CD8-positive, alpha-beta memory T cell (primary cell): ENCODE results near the gene DDX51. TPM values are rescaled to one million over a fixed set of nuclear protein-coding genes. Genes with fewer than 3 reads are reported as not detected.

Experiments
- CTCF ChIA-PET: fragments of 350-600 bp; sonication (Branson Sonifier 250); formaldehyde crosslinking; loops from one replicate; lab custom pipeline; 2021; ENCODE audit warnings: antibody characterized with exemption; lab: Charles Lee
- POLR2A ChIA-PET: fragments of 350-600 bp; sonication (Branson Sonifier 250); formaldehyde crosslinking; loops from one replicate; lab custom pipeline; 2021; ENCODE audit warnings: antibody characterized with exemption; lab: Charles Lee
- DNase-seq, 5 donors: peaks; one replicate each; pipeline versions ENCODE4 v3.0.0 to v3.0.0-alpha.2; 2020 to 2022; ENCODE audit warnings: mixed read lengths in 1 of 5
- H3K27ac ChIP-seq: one replicate; pipeline ENCODE4 v1.7.0; 2013; ENCODE audit warnings: low read depth, mild to moderate bottlenecking, low read length, moderate library complexity
- H3K27me3 ChIP-seq: 2 replicates; pipeline ENCODE4 v1.7.0; 2013; ENCODE audit warnings: low read length, mild to moderate bottlenecking; ENCODE audit not compliant: insufficient read depth, poor library complexity, severe bottlenecking
- H3K36me3 ChIP-seq: 2 replicates; pipeline ENCODE4 v1.7.0; 2013; ENCODE audit warnings: mild to moderate bottlenecking, low read length, moderate library complexity; ENCODE audit not compliant: insufficient read depth
- H3K4me1 ChIP-seq: 2 replicates; pipeline ENCODE4 v1.7.0; 2013; ENCODE audit warnings: mild to moderate bottlenecking, low read length, moderate library complexity; ENCODE audit not compliant: insufficient read depth
- H3K4me3 ChIP-seq: 2 replicates; pipeline ENCODE4 v1.7.0; 2013; ENCODE audit warnings: mild to moderate bottlenecking, low read length
- H3K9me3 ChIP-seq: 2 replicates; pipeline ENCODE4 v1.7.0; 2013; ENCODE audit warnings: mild to moderate bottlenecking, low read length
- H3K27ac Mint-ChIP-seq, 8 donors: one replicate each; pipeline ENCODE4 v1.8.0; 2020 to 2021; ENCODE audit warnings: mixed read lengths in 8 of 8, mild to moderate bottlenecking in 6 of 8, inconsistent platforms in 3 of 8, moderate library complexity in 3 of 8
- H3K27me3 Mint-ChIP-seq, 2 donors: one replicate each; pipeline ENCODE4 v1.8.0; 2020 to 2021; ENCODE audit warnings: mixed read lengths in 2 of 2, mild to moderate bottlenecking in 1 of 2, moderate library complexity in 1 of 2
- H3K36me3 Mint-ChIP-seq, 3 donors: one replicate each; pipeline ENCODE4 v1.8.0; 2020 to 2021; ENCODE audit warnings: mixed read lengths in 3 of 3, inconsistent platforms in 1 of 3, mild to moderate bottlenecking in 1 of 3
- H3K4me1 Mint-ChIP-seq, 3 donors: one replicate each; pipeline ENCODE4 v1.8.0; 2020 to 2021; ENCODE audit warnings: mixed read lengths in 3 of 3, inconsistent platforms in 1 of 3, mild to moderate bottlenecking in 1 of 3
- H3K4me3 Mint-ChIP-seq, 7 donors: one replicate each; pipeline ENCODE4 v1.8.0; 2020 to 2021; ENCODE audit warnings: mixed read lengths in 7 of 7, mild to moderate bottlenecking in 6 of 7, moderate library complexity in 4 of 7, inconsistent platforms in 2 of 7
- H3K9me3 Mint-ChIP-seq, 5 donors: one replicate each; pipeline ENCODE4 v1.8.0; 2020 to 2022; ENCODE audit warnings: mixed read lengths in 5 of 5, mild to moderate bottlenecking in 3 of 5, moderate library complexity in 2 of 5, inconsistent platforms in 1 of 5
- polyA plus RNA-seq: library from polyadenylated mRNA; unstranded; fragments of 300-500 nt; fragmentation: Illumina TruSeq; gene quantifications from one replicate; pipeline ENCODE4 v1.2.3, GENCODE V29; 2021
- total RNA-seq, 2 experiments: library from RNA; stranded (reverse); gene quantifications; one replicate each; pipeline ENCODE4 v1.2.3, GENCODE V29; 2021

The DDX51 gene
- total and polyA plus RNA-seq, 3 experiments from 2014 or later, result 14.1 to 36.4 (median 35.2) TPM

DNA sequence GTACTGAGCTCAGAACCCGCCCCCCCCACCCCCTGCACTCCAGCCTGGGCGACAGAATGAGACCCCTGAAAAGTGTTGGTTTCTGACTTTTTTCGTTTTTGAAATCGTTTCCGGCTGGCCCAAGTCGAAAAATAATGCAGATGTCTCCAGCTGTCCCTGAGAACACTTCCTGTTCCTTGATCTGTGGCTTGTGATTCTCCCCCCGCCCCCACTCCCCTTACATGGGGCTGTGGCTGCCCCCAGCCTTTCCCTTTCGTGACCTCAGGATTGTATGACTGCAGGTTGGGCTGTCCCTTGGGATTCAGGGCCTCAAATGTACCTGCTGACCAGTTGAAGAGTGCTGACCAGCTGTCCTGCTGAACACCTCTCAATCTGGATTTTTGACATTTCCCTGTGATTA, 34.2 kb upstream of the DDX51 start:
- H3K4me3 Mint-ChIP-seq, result peak overlapping the region in 5 of 7 donors; percentile 15 to 81 (median 70)
- DNase-seq, result no peak
- CTCF ChIA-PET, result interaction anchor here (1.4 to 1.6 kb wide), 2 partner anchors 11 to 17 kb away, joined by 4 to 7 read pairs; no protein-coding TSS in a partner anchor
- H3K36me3 Mint-ChIP-seq, result no peaks in the 10 kb centered on the region
- Histone ChIP-seq H3K27me3 (peaks cover 10% of the 10 kb centered on the region), H3K27ac (no peak overlapping the region), H3K9me3 (no peaks in the 10 kb centered on the region), H3K4me3 (no peak overlapping the region), H3K36me3 (no peaks in the 10 kb centered on the region), H3K4me1 (peaks cover 29% of the 10 kb centered on the region)
- POLR2A ChIA-PET, result interaction anchor here (2.4 kb wide), 1 partner anchor 11 kb away, joined by 16 read pairs; no protein-coding TSS in a partner anchor
- peaks cover 0 to 5% (median 1%) of the 10 kb centered on the region in 5 donors for H3K9me3 Mint-ChIP-seq
- H3K27me3 Mint-ChIP-seq, result peaks cover 10 to 12% of the 10 kb centered on the region in 2 donors
- peaks cover 11 to 25% (median 14%) of the 10 kb centered on the region in 3 donors for H3K4me1 Mint-ChIP-seq
- H3K27ac Mint-ChIP-seq, result peak overlapping the region in 4 of 8 donors; percentile 22 to 69 (median 50)

DNA sequence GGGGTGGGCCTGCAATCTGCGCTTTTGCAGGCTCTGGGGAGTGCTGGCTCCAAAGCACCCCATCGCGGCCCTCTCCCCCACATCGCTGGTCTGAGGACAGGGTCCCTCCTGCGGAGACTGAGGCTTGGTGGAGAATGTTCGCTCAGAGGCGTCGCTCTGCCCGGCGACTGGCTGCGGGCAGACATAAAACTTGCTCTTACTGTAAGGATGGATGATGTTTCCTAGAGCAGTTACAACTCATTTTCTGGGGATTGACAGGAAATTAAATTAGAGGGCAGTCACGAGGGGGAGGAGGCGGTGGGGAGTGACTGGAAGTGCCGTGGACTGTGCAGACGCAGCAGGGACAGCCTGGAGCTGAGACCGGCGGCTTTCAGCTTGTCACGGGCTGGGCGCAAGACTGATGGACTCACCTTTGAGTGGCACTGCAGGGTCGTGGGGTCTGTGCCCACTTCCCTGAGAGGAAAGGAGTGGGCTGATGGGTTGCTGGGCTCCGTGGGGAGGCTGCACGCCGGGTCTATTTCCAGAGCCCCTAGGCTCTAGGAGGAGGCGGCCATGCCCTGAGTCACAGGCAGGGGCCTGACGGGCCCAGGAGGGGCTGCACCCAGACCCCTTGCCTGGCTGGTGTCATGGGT, 32.9 kb upstream of the DDX51 start:
- H3K27me3 Mint-ChIP-seq, result peaks cover 14 to 18% of the 10 kb centered on the region in 2 donors
- Histone ChIP-seq H3K27ac (no peak overlapping the region), H3K36me3 (no peaks in the 10 kb centered on the region), H3K9me3 (no peaks in the 10 kb centered on the region), H3K4me3 (no peak overlapping the region), H3K27me3 (peaks cover 10% of the 10 kb centered on the region), H3K4me1 (peaks cover 36% of the 10 kb centered on the region)
- CTCF ChIA-PET, result no interaction called here
- POLR2A ChIA-PET, result no interaction called here
- DNase-seq, result no peak
- peaks cover 15 to 31% (median 15%) of the 10 kb centered on the region in 3 donors for H3K4me1 Mint-ChIP-seq
- H3K4me3 Mint-ChIP-seq, result no peak overlapping the region
- H3K27ac Mint-ChIP-seq, result peak overlapping the region in 1 of 8 donors; percentile 60
- H3K36me3 Mint-ChIP-seq, result no peaks in the 10 kb centered on the region
- peaks cover 0 to 2% (median 0%) of the 10 kb centered on the region in 5 donors for H3K9me3 Mint-ChIP-seq

- no peaks in the 10 kb centered on the region for H3K36me3 Mint-ChIP-seq
- H3K27ac Mint-ChIP-seq, result no peak overlapping the region
- H3K4me3 Mint-ChIP-seq, result no peak overlapping the region
- no peak for DNase-seq
- no peaks in the 10 kb centered on the region for H3K9me3 ChIP-seq
- H3K27me3 Mint-ChIP-seq, result peaks cover 14 to 18% of the 10 kb centered on the region in 2 donors
- H3K36me3 ChIP-seq, result no peaks in the 10 kb centered on the region
- POLR2A ChIA-PET, result no interaction called here
- peaks cover 15 to 31% (median 15%) of the 10 kb centered on the region in 3 donors for H3K4me1 Mint-ChIP-seq
- peaks cover 36% of the 10 kb centered on the region for H3K4me1 ChIP-seq
- peaks cover 10% of the 10 kb centered on the region for H3K27me3 ChIP-seq
- no peak overlapping the region for H3K27ac ChIP-seq
- H3K9me3 Mint-ChIP-seq, result no peaks in the 10 kb centered on the region
- CTCF ChIA-PET, result no interaction called here
- no peak overlapping the region for H3K4me3 ChIP-seq
These were observed 32.3 kb upstream of the DDX51 start for GRCh38 chr12:132176385-132176919.

DNA sequence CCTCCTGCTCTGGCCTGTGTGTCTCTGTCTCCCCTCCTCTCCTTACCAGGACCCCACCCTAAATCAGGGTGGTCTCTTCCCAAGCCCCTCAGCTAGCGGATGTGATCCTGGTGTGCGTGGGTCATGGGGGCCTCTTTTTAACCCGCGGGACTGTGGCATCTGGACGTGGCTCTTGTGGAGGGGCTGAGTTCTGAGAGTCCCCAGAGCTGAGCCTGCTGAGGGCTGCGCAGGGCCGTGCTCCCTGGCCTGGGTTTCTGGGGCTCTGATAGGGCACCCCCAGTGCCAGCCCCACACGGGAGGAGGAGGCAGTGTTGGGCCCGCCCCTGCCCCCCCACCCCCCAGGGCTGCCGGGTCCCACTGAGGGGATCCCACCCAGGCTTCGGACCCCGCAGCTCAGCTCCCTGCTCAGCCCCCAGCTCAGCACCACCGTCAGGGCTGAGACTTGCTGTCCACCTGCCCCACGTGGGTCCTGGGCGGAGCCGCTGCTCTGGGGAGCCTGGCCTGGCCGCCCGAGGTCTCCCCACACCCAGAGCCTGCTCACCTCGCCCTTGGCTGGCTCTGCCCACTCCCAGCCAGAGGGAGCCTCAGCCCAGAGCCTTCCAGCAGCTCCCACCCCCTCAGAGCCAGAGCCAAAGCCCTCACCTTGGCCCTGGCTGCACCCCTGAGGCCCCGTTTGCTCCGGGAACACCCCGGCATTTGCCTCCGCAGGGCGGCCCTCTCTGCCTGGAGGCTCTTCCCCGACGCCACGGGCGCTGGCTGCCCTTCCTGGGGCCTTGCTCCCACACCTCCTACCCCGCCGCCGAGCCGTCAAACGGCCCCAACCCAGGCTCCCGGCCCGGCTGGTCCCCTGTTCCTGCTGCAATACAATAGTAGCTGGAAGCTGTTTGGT, 31.6 kb upstream of the DDX51 start:
- peaks cover 36% of the 10 kb centered on the region for H3K4me1 ChIP-seq
- POLR2A ChIA-PET, result interaction anchor here (0.6 kb wide), 1 partner anchor 47 kb away, joined by 4 read pairs; no protein-coding TSS in a partner anchor
- CTCF ChIA-PET, result no interaction called here

DNA sequence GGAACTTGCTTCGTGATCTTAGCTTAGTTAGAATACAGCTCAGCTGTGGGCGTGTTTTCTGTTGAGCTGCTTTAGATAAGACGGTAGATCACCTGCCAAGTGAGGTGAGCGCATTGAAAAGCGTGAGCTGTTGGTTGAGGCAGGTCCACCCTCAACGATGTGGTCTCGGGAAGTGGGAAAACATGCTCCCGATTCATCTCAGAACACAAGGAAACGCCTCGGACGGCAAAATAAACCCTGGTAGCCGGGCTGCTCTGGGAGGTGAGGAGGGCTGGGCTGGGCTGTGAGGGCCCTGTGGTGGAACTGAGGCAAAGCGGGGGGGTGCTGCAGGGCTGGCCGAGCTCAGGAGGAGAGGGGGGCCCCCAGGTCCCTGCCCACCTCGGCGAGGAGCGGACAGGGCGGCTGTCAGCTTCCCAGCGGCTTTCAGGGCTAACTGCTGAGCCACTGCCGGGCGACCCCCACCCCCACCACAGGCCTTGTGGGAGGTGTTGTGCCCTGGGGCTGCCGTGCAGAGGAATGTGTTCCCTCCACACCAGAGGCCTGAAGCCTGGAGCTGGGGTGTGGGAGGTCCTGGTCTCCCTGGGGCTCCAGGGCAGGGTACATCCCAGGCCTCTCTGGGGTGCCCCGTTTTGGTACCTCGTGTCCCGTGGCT, 30.8 kb upstream of the DDX51 start:
- Histone ChIP-seq H3K27ac (no peak overlapping the region), H3K36me3 (no peaks in the 10 kb centered on the region), H3K4me1 (peaks cover 36% of the 10 kb centered on the region), H3K4me3 (no peak overlapping the region), H3K27me3 (peaks cover 10% of the 10 kb centered on the region), H3K9me3 (no peaks in the 10 kb centered on the region)
- Mint-ChIP-seq H3K4me1 (peaks cover 12 to 30% (median 15%) of the 10 kb centered on the region in 3 donors), H3K36me3 (no peaks in the 10 kb centered on the region), H3K27me3 (peaks cover 10 to 18% of the 10 kb centered on the region in 2 donors), H3K9me3 (no peaks in the 10 kb centered on the region), H3K27ac (peak overlapping the region in 1 of 8 donors; percentile 55), H3K4me3 (peak overlapping the region in 1 of 7 donors; percentile 44)
- no peak for DNase-seq
- POLR2A ChIA-PET, result no interaction called here
- CTCF ChIA-PET, result interaction anchor here (0.7 to 0.9 kb wide), 2 partner anchors 9 to 21 kb away, joined by 3 read pairs; no protein-coding TSS in a partner anchor

More for the DNA sequence above, 31.6 kb upstream of the DDX51 start:
- Mint-ChIP-seq H3K27ac (no peak overlapping the region), H3K36me3 (no peaks in the 10 kb centered on the region), H3K9me3 (no peaks in the 10 kb centered on the region), H3K4me3 (no peak overlapping the region), H3K4me1 (peaks cover 12 to 31% (median 15%) of the 10 kb centered on the region in 3 donors), H3K27me3 (peaks cover 14 to 18% of the 10 kb centered on the region in 2 donors)
- no peak overlapping the region for H3K4me3 ChIP-seq
- no peaks in the 10 kb centered on the region for H3K9me3 ChIP-seq
- DNase-seq, result no peak
- peaks cover 10% of the 10 kb centered on the region for H3K27me3 ChIP-seq
- no peaks in the 10 kb centered on the region for H3K36me3 ChIP-seq
- no peak overlapping the region for H3K27ac ChIP-seq

DNA sequence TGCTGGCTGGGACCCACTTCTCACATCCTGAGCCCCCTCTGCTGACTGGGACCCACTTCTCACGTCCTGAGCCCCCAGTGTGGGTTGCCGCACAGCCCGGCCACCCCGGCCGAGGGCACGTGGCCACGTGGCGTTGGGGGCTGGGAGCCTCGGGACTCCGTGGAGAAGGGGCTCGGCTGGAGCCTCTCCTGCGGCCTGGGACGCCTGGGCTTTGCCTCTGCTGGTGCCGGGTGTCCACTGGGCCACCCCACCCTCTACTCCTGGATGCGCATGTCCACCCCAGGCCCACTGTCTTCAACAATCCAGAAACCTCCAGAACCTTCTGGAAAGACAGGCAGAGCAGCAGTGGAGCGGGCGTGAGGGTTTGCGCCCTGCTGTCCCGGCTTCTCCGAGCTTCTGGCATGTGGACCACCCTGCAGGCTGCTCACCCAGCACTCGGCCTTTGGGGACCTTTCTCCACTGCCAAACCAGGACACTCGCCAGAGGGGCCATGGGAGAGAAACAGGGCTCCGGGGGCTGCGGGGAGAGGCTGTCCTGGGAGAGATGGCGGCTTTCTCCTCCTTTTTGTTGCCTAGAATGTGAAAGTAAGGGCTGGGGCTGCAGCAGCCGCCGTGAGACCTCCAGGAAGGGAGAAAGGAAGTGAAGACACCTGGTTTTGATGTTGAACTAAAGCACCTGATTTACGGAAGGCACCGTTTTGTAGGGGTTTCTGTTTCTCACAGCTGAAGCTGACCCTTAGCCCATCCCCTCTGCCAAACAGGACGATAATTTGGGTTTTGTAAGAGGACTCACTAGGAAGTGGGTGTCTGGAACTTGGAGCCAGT, 30.1 kb upstream of the DDX51 start:
- H3K4me1 ChIP-seq, result peaks cover 30% of the 10 kb centered on the region
- H3K27me3 Mint-ChIP-seq, result peaks cover 8 to 18% of the 10 kb centered on the region in 2 donors
- H3K36me3 ChIP-seq, result no peaks in the 10 kb centered on the region
- H3K9me3 Mint-ChIP-seq, result no peaks in the 10 kb centered on the region
- peaks cover 12 to 27% (median 15%) of the 10 kb centered on the region in 3 donors for H3K4me1 Mint-ChIP-seq
- peaks cover 10% of the 10 kb centered on the region for H3K27me3 ChIP-seq
- CTCF ChIA-PET, result interaction anchor here (0.7 to 0.9 kb wide), 2 partner anchors 10 to 20 kb away, joined by 3 read pairs; no protein-coding TSS in a partner anchor
- POLR2A ChIA-PET, result no interaction called here
- H3K9me3 ChIP-seq, result no peaks in the 10 kb centered on the region
- no peak overlapping the region for H3K27ac ChIP-seq
- no peaks in the 10 kb centered on the region for H3K36me3 Mint-ChIP-seq
- no peak overlapping the region for H3K4me3 ChIP-seq
- peak overlapping the region in 1 of 7 donors; percentile 44 for H3K4me3 Mint-ChIP-seq
- peak overlapping the region in 1 of 8 donors; percentile 55 for H3K27ac Mint-ChIP-seq
- no peak for DNase-seq
